Caco-2 (cell line): Measurements from ENCODE around the gene KCNA10. TPM values are rescaled to one million over a fixed set of nuclear protein-coding genes. Genes with fewer than 3 reads are reported as not detected.

Experiments used
- BruUV-seq: library from RNA; stranded (reverse); fragments of 400-500 nt; replicated peaks from 2 replicates; lab custom pipeline; 2021; lab: Mats Ljungman, UMichigan
- CTCF ChIA-PET: fragments of 300-600 bp; sonication (Branson Sonifier 250); formaldehyde crosslinking; loops from one replicate; lab custom pipeline; 2022; ENCODE audit warnings: antibody characterized with exemption; lab: Charles Lee
- POLR2A ChIA-PET: fragments of 300-600 bp; sonication (Branson Sonifier 250); formaldehyde crosslinking; loops from one replicate; lab custom pipeline; 2022; ENCODE audit warnings: antibody characterized with exemption; lab: Charles Lee
- DNase-seq, 2 experiments: peaks; one replicate each; pipeline versions ENCODE4 v3.0.0 to v3.0.0-alpha.2; 2020 to 2022
- H3K27me3 ChIP-seq: replicated peaks from 2 replicates; pipeline ENCODE4 v1.6.0; 2011; ENCODE audit warnings: low read length; ENCODE audit not compliant: control insufficient read depth, insufficient read depth
- H3K36me3 ChIP-seq: 2 replicates; pipeline ENCODE4 v1.5.1; 2011; ENCODE audit warnings: low read length; ENCODE audit not compliant: control insufficient read depth, insufficient read depth
- H3K4me1 ChIP-seq: fragments of 250-450 bp; sonication (Bioruptor Pico); 2 replicates; pipeline ENCODE4 v1.5.1; 2020; ENCODE audit warnings: mild to moderate bottlenecking
- H3K4me3 ChIP-seq: 2 replicates; pipeline ENCODE4 v1.5.1; 2011; ENCODE audit warnings: low read depth, mild to moderate bottlenecking, control low read depth, low read length
- H3K9me3 ChIP-seq: fragments of 250-450 bp; sonication (Bioruptor Pico); 2 replicates; pipeline ENCODE4 v1.5.1; 2020; ENCODE audit warnings: mild to moderate bottlenecking, moderate library complexity
- H3K27ac Mint-ChIP-seq: one replicate; pipeline ENCODE4 v1.8.0; 2022; ENCODE audit warnings: mixed read lengths; ENCODE audit not compliant: unreplicated experiment
- H3K27me3 Mint-ChIP-seq: one replicate; pipeline ENCODE4 v1.8.0; 2022; ENCODE audit warnings: mixed read lengths; ENCODE audit not compliant: insufficient read depth, unreplicated experiment
- H3K36me3 Mint-ChIP-seq: one replicate; pipeline ENCODE4 v1.8.0; 2022; ENCODE audit warnings: mild to moderate bottlenecking, mixed read lengths; ENCODE audit not compliant: insufficient read depth, unreplicated experiment
- H3K4me1 Mint-ChIP-seq: one replicate; pipeline ENCODE4 v1.8.0; 2022; ENCODE audit warnings: low read depth, mixed read lengths; ENCODE audit not compliant: unreplicated experiment
- H3K4me3 Mint-ChIP-seq: one replicate; pipeline ENCODE4 v1.8.0; 2022; ENCODE audit warnings: mild to moderate bottlenecking, moderate library complexity, mixed read lengths; ENCODE audit not compliant: unreplicated experiment
- H3K9me3 Mint-ChIP-seq: one replicate; pipeline ENCODE4 v1.8.0; 2022; ENCODE audit warnings: mixed read lengths; ENCODE audit not compliant: unreplicated experiment
- intact Hi-C: fragments of 100-400 bp; cut with micrococcal nuclease; formaldehyde crosslinking; loops from one replicate; pipeline ENCODE4 v1.10.0; 2022; ENCODE audit not compliant: unreplicated experiment
- total RNA-seq: library from RNA; stranded (reverse); gene quantifications from 2 replicates; pipeline ENCODE4 v1.2.3, GENCODE V29; 2022
- TF ChIP-seq, protein P1 (sequence below), 2 experiments: fragments of 200-600 bp in 1 of 2; IDR thresholded peaks; 1 replicate in 1 of 2; 2 replicates in 1 of 2; pipeline versions ENCODE4 v1.5.1 to v1.8.0; 2011 to 2022; ENCODE audit warnings: antibody characterized with exemption in 1 of 2, control low read depth in 1 of 2, inconsistent platforms in 1 of 2, low read depth in 1 of 2, low read length in 1 of 2, mild to moderate bottlenecking in 1 of 2, moderate library complexity in 1 of 2; ENCODE audit not compliant: insufficient read depth in 1 of 2, severe bottlenecking in 1 of 2, unreplicated experiment in 1 of 2

KCNA10 gene
- total RNA-seq, 1 experiment from 2014 or later: not detected

DNA sequence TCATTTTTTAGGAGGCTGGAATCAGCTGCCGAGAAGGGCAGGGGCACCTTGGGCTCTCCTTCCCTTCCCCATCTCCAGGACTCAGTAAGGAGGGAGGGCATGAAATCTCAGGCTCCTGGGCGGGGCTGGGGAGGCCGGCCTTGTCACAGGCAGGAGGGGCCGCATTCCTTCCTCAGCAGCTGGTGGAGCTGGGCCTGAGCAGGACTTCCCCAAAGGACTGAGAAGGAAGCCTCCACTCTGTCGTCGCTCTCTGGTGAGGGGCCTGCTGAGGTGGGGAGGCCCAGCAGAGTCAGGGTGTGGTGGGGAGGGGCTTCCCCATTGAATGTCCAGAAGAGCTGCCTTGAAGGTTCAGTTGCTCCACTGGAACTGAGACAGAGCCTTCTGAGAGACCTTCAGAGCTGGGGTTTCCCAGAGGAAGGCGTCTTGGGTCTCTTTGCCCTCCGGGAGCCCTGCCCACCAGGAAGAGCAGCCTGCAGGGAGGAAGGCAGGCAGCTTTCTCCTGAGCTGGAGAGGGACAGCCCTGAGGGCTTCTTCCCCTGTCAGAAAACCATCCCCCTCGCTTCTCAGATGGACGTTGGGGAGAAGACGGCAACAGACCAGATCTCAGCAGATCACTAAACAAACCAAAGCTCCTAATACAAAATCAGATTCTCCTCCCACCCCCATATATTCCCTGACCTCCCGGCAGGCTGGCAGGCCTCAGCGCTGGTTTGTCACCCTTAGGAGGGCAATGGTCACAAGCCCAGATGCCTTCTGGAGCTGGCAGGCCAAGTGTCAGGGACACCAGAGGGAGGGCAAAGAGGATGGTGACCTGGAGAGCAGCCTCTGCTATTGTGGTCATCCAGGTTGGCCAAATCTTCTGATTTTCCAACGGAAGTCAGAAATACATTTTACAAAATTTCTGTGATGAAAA is 10.7 kb downstream of the KCNA10 start:
- H3K4me3 ChIP-seq: no peak overlapping the region
- Mint-ChIP-seq H3K27me3 (no peaks in the 10 kb centered on the region), H3K27ac (peak overlapping the region; percentile 67), H3K4me3 (peak overlapping the region; percentile 43), H3K36me3 (no peaks in the 10 kb centered on the region), H3K9me3 (no peaks in the 10 kb centered on the region), H3K4me1 (peaks cover 9% of the 10 kb centered on the region)
- H3K4me1 ChIP-seq: peaks cover 8% of the 10 kb centered on the region
- CTCF ChIA-PET: interaction anchor here (0.8 to 1.0 kb wide), 2 partner anchors 12 to 96 kb away, joined by 3 to 6 read pairs; no protein-coding TSS in a partner anchor
- intact Hi-C loops: no loop called here
- peak; percentile 51 to 64 for DNase-seq
- H3K27me3 ChIP-seq: no peaks in the 10 kb centered on the region
- TF ChIP-seq, protein P1, sequence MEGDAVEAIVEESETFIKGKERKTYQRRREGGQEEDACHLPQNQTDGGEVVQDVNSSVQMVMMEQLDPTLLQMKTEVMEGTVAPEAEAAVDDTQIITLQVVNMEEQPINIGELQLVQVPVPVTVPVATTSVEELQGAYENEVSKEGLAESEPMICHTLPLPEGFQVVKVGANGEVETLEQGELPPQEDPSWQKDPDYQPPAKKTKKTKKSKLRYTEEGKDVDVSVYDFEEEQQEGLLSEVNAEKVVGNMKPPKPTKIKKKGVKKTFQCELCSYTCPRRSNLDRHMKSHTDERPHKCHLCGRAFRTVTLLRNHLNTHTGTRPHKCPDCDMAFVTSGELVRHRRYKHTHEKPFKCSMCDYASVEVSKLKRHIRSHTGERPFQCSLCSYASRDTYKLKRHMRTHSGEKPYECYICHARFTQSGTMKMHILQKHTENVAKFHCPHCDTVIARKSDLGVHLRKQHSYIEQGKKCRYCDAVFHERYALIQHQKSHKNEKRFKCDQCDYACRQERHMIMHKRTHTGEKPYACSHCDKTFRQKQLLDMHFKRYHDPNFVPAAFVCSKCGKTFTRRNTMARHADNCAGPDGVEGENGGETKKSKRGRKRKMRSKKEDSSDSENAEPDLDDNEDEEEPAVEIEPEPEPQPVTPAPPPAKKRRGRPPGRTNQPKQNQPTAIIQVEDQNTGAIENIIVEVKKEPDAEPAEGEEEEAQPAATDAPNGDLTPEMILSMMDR (IDR thresholded peaks at IDR 0.05; ENCODE audit: insufficient read depth in 1 of 2, low read depth in 1 of 2, low read length in 1 of 2, severe bottlenecking in 1 of 2, unreplicated experiment in 1 of 2): no peak
- no peaks in the 10 kb centered on the region for H3K9me3 ChIP-seq
- BruUV-seq: no TSS peak
- no peaks in the 10 kb centered on the region for H3K36me3 ChIP-seq
- POLR2A ChIA-PET: no interaction called here

DNA sequence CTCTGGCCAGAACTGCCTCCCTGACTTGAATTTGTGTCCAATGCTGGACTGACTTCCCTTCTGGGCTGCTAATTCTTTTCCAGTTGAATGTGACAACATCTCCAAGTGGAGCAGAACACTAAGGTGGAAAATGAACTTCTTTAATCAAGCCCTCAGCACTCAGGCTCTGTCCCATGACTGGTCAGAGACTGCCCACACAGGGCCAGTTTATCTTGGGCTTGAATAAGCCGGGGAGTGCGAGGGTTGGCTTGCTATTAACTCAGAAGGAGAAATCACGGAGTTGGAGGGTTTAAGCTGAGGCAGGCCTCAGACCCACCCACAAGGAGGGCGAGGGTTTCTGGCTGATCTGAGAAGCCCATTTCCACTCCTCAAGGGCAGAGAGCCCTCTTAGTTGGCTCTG is 12.4 kb downstream of the KCNA10 start:
- DNase-seq: no peak
- Mint-ChIP-seq H3K27ac (no peak overlapping the region), H3K27me3 (no peaks in the 10 kb centered on the region), H3K9me3 (no peaks in the 10 kb centered on the region), H3K36me3 (no peaks in the 10 kb centered on the region), H3K4me3 (no peak overlapping the region), H3K4me1 (peaks cover 9% of the 10 kb centered on the region)
- TF ChIP-seq, protein P1 (IDR thresholded peaks at IDR 0.05; ENCODE audit: insufficient read depth in 1 of 2, low read depth in 1 of 2, low read length in 1 of 2, severe bottlenecking in 1 of 2, unreplicated experiment in 1 of 2): no peak
- ChIA-PET POLR2A (no interaction called here), CTCF (no interaction called here)
- Histone ChIP-seq H3K9me3 (no peaks in the 10 kb centered on the region), H3K4me1 (peaks cover 8% of the 10 kb centered on the region), H3K36me3 (no peaks in the 10 kb centered on the region), H3K27me3 (no peaks in the 10 kb centered on the region), H3K4me3 (no peak overlapping the region)
- BruUV-seq: no TSS peak
- intact Hi-C loops: no loop called here

DNA sequence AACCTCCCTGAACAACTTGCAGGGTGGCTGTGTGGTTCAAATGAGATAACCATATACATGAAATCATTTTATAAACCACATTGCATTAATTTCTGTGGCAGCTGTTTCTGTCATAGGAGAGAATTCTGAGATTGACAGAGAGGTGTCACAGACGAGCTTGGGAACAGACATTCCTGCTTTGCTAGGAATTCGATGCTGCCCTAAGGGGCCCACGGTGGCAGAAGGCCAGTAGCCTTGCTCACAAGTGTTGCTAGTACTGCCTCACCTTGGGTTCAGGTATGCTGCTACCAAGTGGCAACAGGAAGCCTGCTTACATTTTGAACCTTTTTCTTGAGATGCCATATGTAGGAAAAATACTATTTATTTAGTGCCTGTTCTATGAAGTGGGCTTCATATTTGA is 13.4 kb downstream of the KCNA10 start:
- CTCF ChIA-PET: no interaction called here

More for the DNA sequence above, 13.4 kb downstream of the KCNA10 start:
- TF ChIP-seq, protein P1 (IDR thresholded peaks at IDR 0.05; ENCODE audit: insufficient read depth in 1 of 2, low read depth in 1 of 2, low read length in 1 of 2, severe bottlenecking in 1 of 2, unreplicated experiment in 1 of 2): no peak
- Histone ChIP-seq H3K9me3 (no peaks in the 10 kb centered on the region), H3K4me1 (peaks cover 8% of the 10 kb centered on the region), H3K27me3 (no peaks in the 10 kb centered on the region), H3K4me3 (no peak overlapping the region), H3K36me3 (no peaks in the 10 kb centered on the region)
- Mint-ChIP-seq H3K27ac (no peak overlapping the region), H3K9me3 (no peaks in the 10 kb centered on the region), H3K27me3 (no peaks in the 10 kb centered on the region), H3K36me3 (no peaks in the 10 kb centered on the region), H3K4me1 (peaks cover 9% of the 10 kb centered on the region), H3K4me3 (no peak overlapping the region)
- POLR2A ChIA-PET: no interaction called here
- intact Hi-C loops: no loop called here
- DNase-seq: no peak
- BruUV-seq: no TSS peak
